PC-3 (cell line): ENCODE data around the gene LEKR1. TPM values are rescaled to one million over a fixed set of nuclear protein-coding genes. Genes with fewer than 3 reads are reported as not detected.
"Not testable (repeated sequence)": the region's sequence is repeated elsewhere in the genome, so short reads cannot be mapped to it uniquely, and the experiment has no call there.

ENCODE experiments used
- ATAC-seq: fragments of 200-7000 bp; cut with Tn5 transposase; 2 replicates; pipeline ENCODE4 v1.9.1; 2020; ENCODE audit warnings: mild to moderate bottlenecking, moderate library complexity
- BruUV-seq: library from RNA; stranded (reverse); fragments of 400-500 nt; replicated peaks from 2 replicates; lab custom pipeline; 2021; lab: Mats Ljungman, UMichigan
- CTCF ChIA-PET: fragments of 300-600 bp; sonication (Branson Sonifier 250); formaldehyde crosslinking; loops from one replicate; lab custom pipeline; 2022; ENCODE audit warnings: antibody characterized with exemption; lab: Charles Lee
- POLR2A ChIA-PET: fragments of 300-600 bp; sonication (Branson Sonifier 250); formaldehyde crosslinking; loops from one replicate; lab custom pipeline; 2022; ENCODE audit warnings: antibody characterized with exemption; ENCODE audit not compliant: unreplicated experiment; lab: Charles Lee
- DNase-seq: peaks from one replicate; pipeline ENCODE4 v3.0.0-alpha.2; 2015
- H2AFZ ChIP-seq: fragments of 300-600 bp; sonication (generic); 2 replicates; pipeline ENCODE4 v1.6.0; 2016; ENCODE audit warnings: antibody characterized with exemption, low read length
- H3F3A ChIP-seq: fragments of 300-600 bp; sonication (generic); one replicate; pipeline ENCODE4 v1.6.0; 2017; ENCODE audit warnings: antibody characterized with exemption, low read length, control low read depth, mild to moderate bottlenecking; ENCODE audit not compliant: unreplicated experiment
- H3K27ac ChIP-seq: fragments of 300-600 bp; sonication (generic); 2 replicates; pipeline ENCODE4 v1.5.1; 2016; ENCODE audit warnings: mild to moderate bottlenecking, low read length
- H3K27me3 ChIP-seq: fragments of 300-600 bp; sonication (generic); 2 replicates; pipeline ENCODE4 v1.6.1; 2016; ENCODE audit warnings: low read length, mixed read lengths
- H3K36me3 ChIP-seq: fragments of 300-600 bp; sonication (generic); 2 replicates; pipeline ENCODE4 v1.6.1; 2016; ENCODE audit warnings: low read depth, mixed run types, low read length, mixed read lengths
- H3K4me1 ChIP-seq: fragments of 300-600 bp; sonication (generic); 2 replicates; pipeline ENCODE4 v1.5.1; 2016; ENCODE audit warnings: low read length; ENCODE audit not compliant: insufficient read depth
- H3K4me2 ChIP-seq: fragments of 300-600 bp; sonication (generic); 2 replicates; pipeline ENCODE4 v1.6.0; 2016; ENCODE audit warnings: low read length
- H3K4me3 ChIP-seq: fragments of 300-600 bp; sonication (generic); 2 replicates; pipeline ENCODE4 v1.5.1; 2016; ENCODE audit warnings: mild to moderate bottlenecking, low read length, mixed read lengths
- H3K79me2 ChIP-seq: fragments of 300-600 bp; sonication (generic); 2 replicates; pipeline ENCODE4 v1.6.1; 2017; ENCODE audit warnings: low read length, mixed read lengths
- H3K9ac ChIP-seq: fragments of 300-600 bp; sonication (generic); 2 replicates; pipeline ENCODE4 v1.6.0; 2016; ENCODE audit warnings: mild to moderate bottlenecking, low read length
- H3K9me2 ChIP-seq: fragments of 300-600 bp; sonication (generic); replicated peaks from 2 replicates; pipeline ENCODE4 v1.6.1; 2016; ENCODE audit warnings: mixed run types, low read length, mixed read lengths
- H3K9me3 ChIP-seq: fragments of 300-600 bp; sonication (generic); 2 replicates; pipeline ENCODE4 v1.6.1; 2016; ENCODE audit warnings: low read length, mixed read lengths
- H4K20me1 ChIP-seq: fragments of 300-600 bp; sonication (generic); 2 replicates; pipeline ENCODE4 v1.6.1; 2016; ENCODE audit warnings: low read length, mixed read lengths
- CTCF ChIP-seq: fragments of 300-600 bp; sonication (generic); conservative IDR thresholded peaks from 2 replicates; pipeline ENCODE4 v1.5.1; 2017; ENCODE audit warnings: antibody characterized with exemption, low read depth, mild to moderate bottlenecking, low read length
- EZH2 ChIP-seq: fragments of 300-600 bp; sonication (generic); IDR thresholded peaks from one replicate; pipeline ENCODE4 v1.6.1; 2017; ENCODE audit warnings: antibody characterized with exemption, mild to moderate bottlenecking, low read length; ENCODE audit not compliant: unreplicated experiment
- EZH2phosphoT487 ChIP-seq: fragments of 300-600 bp; sonication (generic); IDR thresholded peaks from 2 replicates; pipeline ENCODE4 v1.6.1; 2018; ENCODE audit warnings: mild to moderate bottlenecking, antibody characterized with exemption, low read length, borderline replicate concordance
- intact Hi-C: fragments of 100-400 bp; cut with micrococcal nuclease; formaldehyde crosslinking; loops from 2 replicates; pipeline ENCODE4 v1.9.0; 2023
- total RNA-seq: library from RNA; depleted of rRNA; stranded (reverse); fragments of >200 nt; gene quantifications from 2 replicates; pipeline ENCODE4 v1.2.3, GENCODE V29; 2014

The LEKR1 gene
- total RNA-seq, 1 experiment from 2014 or later: 0.15 TPM

GRCh38 chr3:156910022-156910421, 83.9 kb downstream of the LEKR1 start:
- H2AFZ ChIP-seq: no peak overlapping the region
- no peak overlapping the region for H3K4me2 ChIP-seq
- H3K27ac ChIP-seq: no peak overlapping the region
- ChIA-PET CTCF (no interaction called here), POLR2A (no interaction called here)
- H3K9me3 ChIP-seq: no peaks in the 10 kb centered on the region
- no peak overlapping the region for H3K9ac ChIP-seq
- no peaks in the 10 kb centered on the region for H3F3A ChIP-seq
- no peak overlapping the region for H3K4me3 ChIP-seq
- no peaks in the 10 kb centered on the region for H3K9me2 ChIP-seq
- ATAC-seq (no peak), DNase-seq (no peak)
- H4K20me1 ChIP-seq: no peaks in the 10 kb centered on the region
- H3K27me3 ChIP-seq: no peaks in the 10 kb centered on the region
- no peaks in the 10 kb centered on the region for H3K4me1 ChIP-seq
- TF ChIP-seq EZH2 (no peak), EZH2phosphoT487 (no peak), CTCF (no peak)
- intact Hi-C loops: no loop called here
- H3K36me3 ChIP-seq: no peaks in the 10 kb centered on the region
- no TSS peak for BruUV-seq
- H3K79me2 ChIP-seq: no peaks in the 10 kb centered on the region

GRCh38 chr3:156910831-156911230, 84.7 kb downstream of the LEKR1 start:
- DNase-seq, H3F3A ChIP-seq, H3K4me1 ChIP-seq, BruUV-seq, intact Hi-C loops, H3K36me3 ChIP-seq, H3K9ac ChIP-seq, H3K27me3 ChIP-seq, ATAC-seq, H3K4me2 ChIP-seq, H3K27ac ChIP-seq, POLR2A ChIA-PET, H4K20me1 ChIP-seq, CTCF ChIA-PET, H3K79me2 ChIP-seq, H3K9me3 ChIP-seq, H2AFZ ChIP-seq, H3K9me2 ChIP-seq, H3K4me3 ChIP-seq: not testable (repeated sequence)

GRCh38 chr3:156914300-156914699, 88.1 kb downstream of the LEKR1 start:
- H3K9ac ChIP-seq, H3K36me3 ChIP-seq, ATAC-seq, DNase-seq, H4K20me1 ChIP-seq, POLR2A ChIA-PET, CTCF ChIA-PET, H3K4me3 ChIP-seq, H3K4me2 ChIP-seq, H2AFZ ChIP-seq, intact Hi-C loops, H3F3A ChIP-seq, H3K79me2 ChIP-seq, H3K9me2 ChIP-seq, H3K9me3 ChIP-seq, BruUV-seq, H3K27ac ChIP-seq, H3K27me3 ChIP-seq: not testable (repeated sequence)
- H3K4me1 ChIP-seq: peaks cover 16% of the 10 kb centered on the region

- Histone ChIP-seq H3F3A (no peaks in the 10 kb centered on the region), H4K20me1 (no peaks in the 10 kb centered on the region), H3K9me2 (no peaks in the 10 kb centered on the region), H3K9ac (no peak overlapping the region), H3K36me3 (no peaks in the 10 kb centered on the region), H3K27ac (no peak overlapping the region), H2AFZ (no peak overlapping the region), H3K4me1 (peaks cover 27% of the 10 kb centered on the region), H3K79me2 (no peaks in the 10 kb centered on the region), H3K9me3 (no peaks in the 10 kb centered on the region), H3K27me3 (no peaks in the 10 kb centered on the region), H3K4me3 (no peak overlapping the region), H3K4me2 (no peak overlapping the region)
- CTCF ChIA-PET: no interaction called here
- intact Hi-C loops: no loop called here
- TF ChIP-seq EZH2 (no peak), CTCF (no peak), EZH2phosphoT487 (no peak)
- DNase-seq: no peak
- POLR2A ChIA-PET: no interaction called here
- no TSS peak for BruUV-seq
- ATAC-seq: no peak
Observed at GRCh38 chr3:156915372-156915771, 89.2 kb downstream of the LEKR1 start.
